HL-60/S4 treated with phorbol 12-myristate 13-acetate at 8.2 ng/mL for 4 days and 3 days (cell line): ENCODE data around the gene COL6A2.
"Not testable (repeated sequence)": the region's sequence is repeated elsewhere in the genome, so short reads cannot be mapped to it uniquely, and the experiment has no call there.

Experiments used
- in situ Hi-C: fragments of 300-500 bp; cut with MboI; formaldehyde crosslinking; loops from 2 replicates; pipeline ENCODE4 v1.15.0; 2022; ENCODE audit warnings: low sequenced_read_pairs

The COL6A2 gene

GRCh38 chr21:46168659-46169386 lies 70.9 kb downstream of the COL6A2 start:
- in situ Hi-C loops = no loop called here

GRCh38 chr21:46170436-46171193 lies 72.7 kb downstream of the COL6A2 start:
- in situ Hi-C loops = not testable (repeated sequence)

- in situ Hi-C loops = no loop called here
Measured at GRCh38 chr21:46171585-46171984, 73.7 kb downstream of the COL6A2 start.

- in situ Hi-C loops = no loop called here
Measured at GRCh38 chr21:46171996-46172862, 74.3 kb downstream of the COL6A2 start.

GRCh38 chr21:46172863-46173528 lies 75.1 kb downstream of the COL6A2 start:
- in situ Hi-C loops = no loop called here

GRCh38 chr21:46173573-46173972 lies 75.7 kb downstream of the COL6A2 start:
- in situ Hi-C loops = no loop called here

- in situ Hi-C loops = not testable (repeated sequence)
Measured at GRCh38 chr21:46176443-46177129, 78.7 kb downstream of the COL6A2 start.

- in situ Hi-C loops = no loop called here
Measured at GRCh38 chr21:46178961-46179360, 81.0 kb downstream of the COL6A2 start.
